Stomach (tissue), 9 donors: Measurements from ENCODE around the gene FTHL17. TPM values are rescaled to one million over a fixed set of nuclear protein-coding genes. Genes with fewer than 3 reads are reported as not detected.

Experiments
- DNase-seq, 2 donors: peaks; one replicate each; pipeline versions ENCODE4 v3.0.0 to v3.0.0-alpha.2; 2013 to 2019
- H3K27ac ChIP-seq, 5 donors: fragments of 200-600 bp in 4 of 5; sonication (generic) in 4 of 5; one replicate each; pipeline ENCODE4 v1.5.1; 2013 to 2019; ENCODE audit warnings: mild to moderate bottlenecking in 1 of 5, moderate library complexity in 1 of 5
- H3K27me3 ChIP-seq, 3 donors: fragments of 200-600 bp; sonication (generic); one replicate each; pipeline ENCODE4 v1.5.1; 2017 to 2019; ENCODE audit warnings: mixed run types in 1 of 3
- H3K36me3 ChIP-seq, 4 donors: fragments of 200-600 bp; sonication (generic); 1 replicate in 3 of 4; 2 replicates in 1 of 4; pipeline ENCODE4 v1.5.1; 2016 to 2019
- H3K4me1 ChIP-seq, 4 donors: fragments of 200-600 bp; sonication (generic); one replicate each; pipeline ENCODE4 v1.5.1; 2016 to 2019
- H3K4me3 ChIP-seq, 4 donors: fragments of 200-600 bp; sonication (generic) in 3 of 4; one replicate each; pipeline ENCODE4 v1.5.1; 2016 to 2019; ENCODE audit warnings: mild to moderate bottlenecking in 1 of 4
- H3K9me3 ChIP-seq, 4 donors: fragments of 200-600 bp; sonication (generic); one replicate each; pipeline ENCODE4 v1.5.1; 2016 to 2019
- EP300 ChIP-seq: sonication (generic); formaldehyde crosslinking; IDR thresholded peaks from one replicate; pipeline ENCODE4 v1.6.1; 2017; ENCODE audit warnings: antibody characterized with exemption
- POLR2A ChIP-seq, 4 donors: fragments of 450-650 bp; IDR thresholded peaks; one replicate each; pipeline ENCODE4 v1.6.1; 2016; ENCODE audit warnings: antibody characterized with exemption in 4 of 4, control low read depth in 2 of 4, mild to moderate bottlenecking in 1 of 4, moderate library complexity in 1 of 4
- POLR2AphosphoS5 ChIP-seq, 3 donors: sonication (generic); formaldehyde crosslinking; IDR thresholded peaks; one replicate each; pipeline ENCODE4 v1.6.1; 2016; ENCODE audit warnings: antibody characterized with exemption in 3 of 3
- WGBS, 5 donors: extraction: QIAGEN DNeasy Blood & Tissue Kit in 3 of 5; methylation state at CpG; one replicate each; pipeline versions ENCODE4 v1.1.5 to v1.1.7; 2013 to 2018; 5-methylcytosine and 5-hydroxymethylcytosine counted together
- intact Hi-C: fragments of 100-400 bp; cut with DNase I; formaldehyde crosslinking; loops from one replicate; pipeline ENCODE4 v1.15.1; 2023; ENCODE audit warnings: low total_unique reads
- polyA plus RNA-seq, 3 donors: library from polyadenylated mRNA; stranded (reverse); fragments of 200-250 nt; gene quantifications; one replicate each; pipeline ENCODE4 v1.2.3, GENCODE V29; 2013
- total RNA-seq, 5 donors: library from RNA; depleted of rRNA; stranded (reverse); fragments of >200 nt; gene quantifications; one replicate each; pipeline versions ENCODE4 v1.1.0 to v1.2.3, GENCODE V29; 2014 to 2016
- TF ChIP-seq, protein P1 (sequence below), 7 experiments: fragments of 450-650 bp in 4 of 7; fragments of 200-600 bp in 3 of 7; sonication (generic) in 3 of 7; IDR thresholded peaks; one replicate each; pipeline ENCODE4 v1.5.1; 2016 to 2019; ENCODE audit warnings: antibody characterized with exemption in 7 of 7, control low read depth in 2 of 7, mild to moderate bottlenecking in 1 of 7
- donor health status: healthy with polysubstance abuse.
- donor health status: Bipolar disorder and iron deficiency.
- donor health status: healthy.

Gene FTHL17
- total and polyA plus RNA-seq, 8 donors, result not detected

DNA sequence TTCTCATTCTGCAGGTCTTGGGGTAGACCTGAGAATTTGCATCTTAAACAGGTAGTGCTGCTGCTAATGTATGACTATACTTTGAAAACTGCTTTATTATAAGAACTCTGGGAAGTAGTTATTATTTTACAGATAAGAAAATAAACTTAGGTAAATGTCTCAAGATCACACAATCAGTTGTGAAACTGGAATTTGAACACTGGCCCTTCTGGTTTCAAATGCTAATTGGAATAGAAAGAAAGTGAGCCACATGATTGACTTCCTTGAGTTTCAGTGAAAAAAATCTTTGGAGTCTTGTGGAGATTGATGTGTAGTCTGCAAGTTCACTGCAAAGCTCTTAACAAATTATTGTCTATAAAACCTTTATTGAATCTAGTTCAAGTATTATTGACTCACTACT is 44.5 kb downstream of the FTHL17 start:
- Histone ChIP-seq H3K4me1 (no peaks in the 10 kb centered on the region), H3K9me3 (peaks cover 0 to 4% (median 0%) of the 10 kb centered on the region in 4 donors), H3K36me3 (no peaks in the 10 kb centered on the region), H3K27ac (no peak overlapping the region), H3K4me3 (no peak overlapping the region), H3K27me3 (no peaks in the 10 kb centered on the region)
- intact Hi-C loops, result no loop called here
- no peak for TF ChIP-seq POLR2AphosphoS5 (IDR thresholded peaks at IDR 0.05)
- TF ChIP-seq POLR2A (IDR thresholded peaks at IDR 0.05), result no peak
- TF ChIP-seq, protein P1, sequence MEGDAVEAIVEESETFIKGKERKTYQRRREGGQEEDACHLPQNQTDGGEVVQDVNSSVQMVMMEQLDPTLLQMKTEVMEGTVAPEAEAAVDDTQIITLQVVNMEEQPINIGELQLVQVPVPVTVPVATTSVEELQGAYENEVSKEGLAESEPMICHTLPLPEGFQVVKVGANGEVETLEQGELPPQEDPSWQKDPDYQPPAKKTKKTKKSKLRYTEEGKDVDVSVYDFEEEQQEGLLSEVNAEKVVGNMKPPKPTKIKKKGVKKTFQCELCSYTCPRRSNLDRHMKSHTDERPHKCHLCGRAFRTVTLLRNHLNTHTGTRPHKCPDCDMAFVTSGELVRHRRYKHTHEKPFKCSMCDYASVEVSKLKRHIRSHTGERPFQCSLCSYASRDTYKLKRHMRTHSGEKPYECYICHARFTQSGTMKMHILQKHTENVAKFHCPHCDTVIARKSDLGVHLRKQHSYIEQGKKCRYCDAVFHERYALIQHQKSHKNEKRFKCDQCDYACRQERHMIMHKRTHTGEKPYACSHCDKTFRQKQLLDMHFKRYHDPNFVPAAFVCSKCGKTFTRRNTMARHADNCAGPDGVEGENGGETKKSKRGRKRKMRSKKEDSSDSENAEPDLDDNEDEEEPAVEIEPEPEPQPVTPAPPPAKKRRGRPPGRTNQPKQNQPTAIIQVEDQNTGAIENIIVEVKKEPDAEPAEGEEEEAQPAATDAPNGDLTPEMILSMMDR (IDR thresholded peaks at IDR 0.05), result no peak
- no peak for TF ChIP-seq EP300
- DNase-seq, result no peak

DNA sequence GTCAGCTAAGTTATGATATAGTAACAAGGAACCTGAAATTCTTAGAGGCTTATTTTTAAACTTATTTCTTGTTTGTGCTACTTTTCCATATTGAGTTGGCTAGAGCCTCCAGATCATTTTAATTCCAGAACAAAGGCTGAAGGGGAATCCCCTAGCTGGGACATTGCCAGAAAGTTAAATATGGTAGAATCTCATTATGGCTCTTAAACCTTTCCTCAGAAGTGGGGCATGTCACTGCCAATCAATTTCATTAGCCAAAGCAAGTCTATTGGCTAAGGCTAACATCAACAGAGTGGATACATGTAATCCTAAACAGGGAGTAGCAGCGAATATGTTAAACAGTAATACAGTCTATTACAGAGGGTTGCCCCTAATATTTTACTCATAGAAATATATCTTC is 47.0 kb downstream of the FTHL17 start:
- intact Hi-C loops, result no loop called here
- TF ChIP-seq, protein P1 (IDR thresholded peaks at IDR 0.05), result no peak
- TF ChIP-seq EP300, result no peak
- no peak for TF ChIP-seq POLR2A (IDR thresholded peaks at IDR 0.05)

DNA sequence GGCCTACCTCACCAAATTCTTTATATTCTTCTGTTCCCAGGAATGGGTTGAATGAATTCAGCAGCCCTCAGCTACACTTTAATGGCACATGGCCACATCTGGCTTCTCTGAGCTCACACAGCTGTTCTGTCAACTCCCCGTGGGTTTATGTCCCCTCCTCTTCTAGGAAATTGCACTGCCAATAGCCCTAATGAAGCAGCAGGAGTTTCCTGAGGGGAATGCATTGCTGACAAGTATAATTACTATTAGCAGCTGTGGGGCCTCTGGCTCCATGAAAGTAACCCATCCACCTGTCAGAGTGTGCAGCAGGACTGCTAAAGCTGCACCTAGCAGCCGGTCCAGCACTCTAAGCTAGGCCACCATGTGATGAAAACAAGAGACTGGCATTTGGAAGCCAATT is 50.3 kb downstream of the FTHL17 start:
- WGBS, 5 donors, result 50 to 82% (median 70%) methylated on average over 2 of the region's 2 CpGs
- peak in 1 of 2 donors; percentile 54 for DNase-seq
- TF ChIP-seq, protein P1 (IDR thresholded peaks at IDR 0.05), result no peak
- no peak for TF ChIP-seq POLR2AphosphoS5 (IDR thresholded peaks at IDR 0.05)
- TF ChIP-seq EP300, result no peak
- no peak for TF ChIP-seq POLR2A (IDR thresholded peaks at IDR 0.05)

More for the DNA sequence above, 47.0 kb downstream of the FTHL17 start:
- Histone ChIP-seq H3K36me3 (no peaks in the 10 kb centered on the region), H3K4me1 (no peaks in the 10 kb centered on the region), H3K4me3 (no peak overlapping the region), H3K27me3 (no peaks in the 10 kb centered on the region), H3K27ac (no peak overlapping the region), H3K9me3 (peaks cover 0 to 12% (median 5%) of the 10 kb centered on the region in 4 donors)
- WGBS, 5 donors, result 86 to 100% (median 88%) methylated on average over 1 of the region's 1 CpG
- no peak for DNase-seq

More for the DNA sequence above, 50.3 kb downstream of the FTHL17 start:
- no peaks in the 10 kb centered on the region for H3K27me3 ChIP-seq
- intact Hi-C loops, result no loop called here
- H3K4me1 ChIP-seq, result no peaks in the 10 kb centered on the region
- H3K9me3 ChIP-seq, result peaks cover 0 to 12% (median 5%) of the 10 kb centered on the region in 4 donors
- no peak overlapping the region for H3K4me3 ChIP-seq
- H3K36me3 ChIP-seq, result no peaks in the 10 kb centered on the region
- no peak overlapping the region for H3K27ac ChIP-seq

Other genes with a start within 250 kb of the FTHL17 start
- 100 to 1,000 TPM in 1 of 5 donors, 10 to 100 TPM in 4; 16.3 to 163 (median 27.7) TPM for gene TAB3, start 182.8 kb downstream of the FTHL17 start, total RNA-seq
- 1 to 10 TPM; 5.9 to 7.5 (median 7.0) TPM for gene TAB3, start 182.8 kb downstream of the FTHL17 start, polyA plus RNA-seq